HepG2 (cell line): ENCODE measurements around the gene ZDHHC14. TPM values are rescaled to one million over a fixed set of nuclear protein-coding genes. Genes with fewer than 3 reads are reported as not detected.

Experiments used
- AKAP8 ChIP-seq: sonication (generic); formaldehyde crosslinking; IDR thresholded peaks from 2 replicates; pipeline ENCODE4 v1.5.1; 2020; ENCODE audit warnings: mild to moderate bottlenecking, missing genetic modification reagents
- ATF6 ChIP-seq: sonication (generic); formaldehyde crosslinking; conservative IDR thresholded peaks from 2 replicates; pipeline ENCODE4 v1.4.0; 2020; ENCODE audit warnings: missing genetic modification reagents
- CREM ChIP-seq, 2 experiments: sonication (generic) in 1 of 2; formaldehyde crosslinking in 1 of 2; IDR thresholded peaks; 2 replicates each; pipeline versions ENCODE4 v1.4.0 to v1.6.1; 2016 to 2020; ENCODE audit warnings: antibody characterized with exemption in 1 of 2, mild to moderate bottlenecking in 1 of 2, missing genetic modification reagents in 1 of 2
- DZIP1 ChIP-seq: sonication (generic); formaldehyde crosslinking; IDR thresholded peaks from 2 replicates; pipeline ENCODE4 v1.5.0; 2020; ENCODE audit warnings: mild to moderate bottlenecking, missing genetic modification reagents
- NPAS2 ChIP-seq: sonication (generic); formaldehyde crosslinking; IDR thresholded peaks from 2 replicates; pipeline ENCODE4 v1.8.0; 2022; ENCODE audit warnings: mild to moderate bottlenecking, missing genetic modification reagents, borderline replicate concordance
- NR2F2 ChIP-seq: IDR thresholded peaks from 2 replicates; pipeline ENCODE4 v1.6.1; 2012; ENCODE audit warnings: low read depth, inconsistent platforms, borderline replicate concordance
- RAD51 ChIP-seq: fragments of 450-650 bp; IDR thresholded peaks from 2 replicates; pipeline ENCODE4 v1.6.1; 2016; ENCODE audit warnings: borderline replicate concordance
- SKIL ChIP-seq: sonication (generic); formaldehyde crosslinking; IDR thresholded peaks from 2 replicates; pipeline ENCODE4 v1.8.0; 2022; ENCODE audit warnings: missing genetic modification reagents, mild to moderate bottlenecking, moderate library complexity, borderline replicate concordance
- SMAD3 ChIP-seq: sonication (generic); formaldehyde crosslinking; IDR thresholded peaks from 2 replicates; pipeline ENCODE4 v1.4.0; 2020; ENCODE audit warnings: missing genetic modification reagents
- STAG1 ChIP-seq: sonication (generic); formaldehyde crosslinking; IDR thresholded peaks from 2 replicates; pipeline ENCODE4 v1.4.0; 2020; ENCODE audit warnings: missing genetic modification reagents
- THAP9 ChIP-seq: sonication (generic); formaldehyde crosslinking; IDR thresholded peaks from 2 replicates; pipeline ENCODE4; 2020; ENCODE audit warnings: missing genetic modification reagents, mild to moderate bottlenecking, borderline replicate concordance
- XRCC5 ChIP-seq: fragments of 200-400 bp; formaldehyde crosslinking; optimal IDR thresholded peaks from 2 replicates; pipeline ENCODE3; 2017; ENCODE audit warnings: mild to moderate bottlenecking, low read length
- ZBTB3 ChIP-seq: sonication (generic); formaldehyde crosslinking; IDR thresholded peaks from 2 replicates; pipeline ENCODE4 v1.4.0; 2020; ENCODE audit warnings: low read depth, mild to moderate bottlenecking, moderate library complexity, missing genetic modification reagents, borderline replicate concordance
- ZNF326 ChIP-seq: sonication (generic); formaldehyde crosslinking; IDR thresholded peaks from 2 replicates; pipeline ENCODE4 v1.4.0; 2020; ENCODE audit warnings: missing genetic modification reagents, borderline replicate concordance
- ZNF543 ChIP-seq: sonication (generic); formaldehyde crosslinking; IDR thresholded peaks from 2 replicates; pipeline ENCODE4 v1.4.0; 2020; ENCODE audit warnings: mild to moderate bottlenecking, missing genetic modification reagents
- ZNF770 ChIP-seq: sonication (generic); formaldehyde crosslinking; IDR thresholded peaks from 2 replicates; pipeline ENCODE4 v1.5.0; 2020; ENCODE audit warnings: mild to moderate bottlenecking, missing genetic modification reagents
- polyA plus RNA-seq, 8 experiments: library from polyadenylated mRNA; depleted of rRNA in 3 of 8; stranded (reverse) in 7 of 8; unstranded in 1 of 8; fragments of >200 nt; fragmentation: Illumina TruSeq in 4 of 8; extraction: Trizol in 4 of 8; gene quantifications; 2 replicates each; pipeline versions ENCODE4 v1.2.1 to v1.2.3, GENCODE V29; 2011 to 2016; ENCODE audit warnings: low read depth in 4 of 8, missing spikeins in 1 of 8, mixed read lengths in 1 of 8; ENCODE audit not compliant: insufficient read depth in 1 of 8
- total RNA-seq, 5 experiments: library from RNA; depleted of rRNA; stranded (reverse); fragments of >200 nt; fragmentation: Illumina TruSeq; extraction: Trizol; gene quantifications; 2 replicates each; pipeline ENCODE4 v1.2.3, GENCODE V29; 2016; ENCODE audit warnings: low read depth in 1 of 5

Gene ZDHHC14
- total and polyA plus RNA-seq, 2 of the 13 experiments (the other 11 are each of a cell fraction or from before 2014, with no cell fraction given), result 3.7 to 9.5 TPM

GRCh38 chr6:157514659-157515496 is 133.9 kb downstream of the ZDHHC14 start (continued):
- no peak for TF ChIP-seq ZNF543 (CRISPR knock-in tag)
- no peak; the same call in 1 of the 2 replicates for TF ChIP-seq NR2F2
- no peak for TF ChIP-seq AKAP8 (CRISPR knock-in tag)
- no peak; the same call in 1 of the 2 replicates for TF ChIP-seq THAP9 (CRISPR knock-in tag)
- TF ChIP-seq NPAS2 (CRISPR knock-in tag), result no peak
- no peak for TF ChIP-seq ZNF770 (CRISPR knock-in tag)
- TF ChIP-seq ATF6 (CRISPR knock-in tag), result no peak
- TF ChIP-seq XRCC5, result no peak
- 0 out of 2 replicates have a peak, but pooled peaks have one; percentile 10 for TF ChIP-seq SKIL (CRISPR knock-in tag)
- no peak for TF ChIP-seq STAG1 (CRISPR knock-in tag)
- TF ChIP-seq ZNF326 (CRISPR knock-in tag), result no peak
- TF ChIP-seq SMAD3 (CRISPR knock-in tag), result no peak
- TF ChIP-seq CREM (IDR thresholded peaks at IDR 0.05), result no peak
- TF ChIP-seq CREM (CRISPR knock-in tag; IDR thresholded peaks at IDR 0.05), result no peak
- TF ChIP-seq RAD51, result no peak
- no peak for TF ChIP-seq DZIP1 (CRISPR knock-in tag)
- TF ChIP-seq ZBTB3, result no peak
